Measurements from ENCODE around the gene PCYT1A.

PCYT1A gene

DNA sequence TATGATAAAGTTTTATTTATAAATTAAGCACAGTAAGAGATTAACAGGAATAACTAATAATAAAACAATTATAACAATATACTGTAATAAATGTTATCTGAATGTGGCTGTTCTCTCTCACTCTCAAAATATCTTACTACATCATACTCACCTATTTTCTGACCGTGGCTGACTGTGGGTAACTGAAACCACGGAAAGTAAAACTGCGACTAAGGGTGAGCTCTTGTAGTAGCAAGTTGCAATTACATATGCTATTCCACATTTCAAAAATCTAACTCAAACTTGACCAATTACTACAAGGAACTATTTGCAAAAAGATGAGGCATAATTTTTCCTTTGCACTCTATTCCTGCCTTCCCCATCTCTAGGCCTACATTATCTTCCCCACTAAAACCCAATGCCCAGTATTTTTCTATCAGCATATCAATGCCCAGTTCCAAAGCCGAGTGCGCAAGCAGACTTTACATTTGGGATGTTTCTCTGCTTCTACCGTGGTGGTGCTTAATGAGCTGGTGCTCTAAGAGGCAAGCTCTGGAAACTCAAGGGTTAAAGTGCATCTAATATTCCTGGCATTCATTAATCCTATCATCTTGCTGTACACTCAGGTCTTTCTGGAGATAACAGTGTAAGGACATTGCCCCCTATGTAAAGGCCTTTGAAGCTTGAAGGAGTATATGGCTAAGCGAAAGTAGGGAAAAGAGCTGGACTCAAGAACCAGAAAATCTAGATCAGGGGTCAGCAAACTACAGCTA is 6.7 kb downstream of the PCYT1A start:
- Histone ChIP-seq H3K18ac (ENCODE audit: low read length) (no peak overlapping the region), H3K4ac (ENCODE audit: low read depth, low read length) (peak overlapping the region; percentile 33), H3K36me3 (ENCODE audit: control insufficient read depth in 1 of 2, insufficient read depth in 2 of 2, low read length in 2 of 2) (peaks cover 0 to 2% of the 10 kb centered on the region in 2 experiments), H3K14ac (ENCODE audit: low read length) (no peak overlapping the region), H2BK12ac (ENCODE audit: low read length) (no peak overlapping the region), H3K9ac (ENCODE audit: low read length) (peak overlapping the region; percentile 4), H3K4me2 (ENCODE audit: low read length) (no peak overlapping the region), H2BK120ac (ENCODE audit: insufficient read depth, low read length, poor library complexity) (no peak overlapping the region), H2AK5ac (ENCODE audit: low read length) (no peak overlapping the region), H4K12ac (ENCODE audit: low read depth, low read length) (no peak overlapping the region), H4K91ac (ENCODE audit: low read depth, low read length) (no peak overlapping the region), H3K4me1 (ENCODE audit: control insufficient read depth in 1 of 2, insufficient read depth in 2 of 2, low read length in 2 of 2) (peaks cover 1 to 7% of the 10 kb centered on the region in 2 experiments), H3K27ac (ENCODE audit: low read depth, low read length) (no peak overlapping the region), H3K79me2 (ENCODE audit: control insufficient read depth, insufficient read depth, low read length, poor library complexity) (peaks cover 1% of the 10 kb centered on the region), H3K23ac (ENCODE audit: low read length) (peak overlapping the region; percentile 86), H2AFZ (ENCODE audit: insufficient read depth, low read length, poor library complexity) (no peak overlapping the region), H3K27me3 (ENCODE audit: insufficient read depth, low read length) (no peaks in the 10 kb centered on the region), H4K8ac (ENCODE audit: low read depth, low read length) (no peak overlapping the region), H3K9me3 (ENCODE audit: insufficient read depth, low read depth, low read length) (no peaks in the 10 kb centered on the region), H3K4me3 (ENCODE audit: low read depth, low read length) (no peak overlapping the region), H2BK5ac (ENCODE audit: low read depth, low read length, poor library complexity) (no peak overlapping the region), H3K79me1 (ENCODE audit: low read length) (peaks cover 2% of the 10 kb centered on the region)
- no peak for DNase-seq
- WGBS (ENCODE audit: extremely low coverage, insufficient coverage, insufficient read length) = no CpG with 5 or more reads among the region's 7 CpGs

DNA sequence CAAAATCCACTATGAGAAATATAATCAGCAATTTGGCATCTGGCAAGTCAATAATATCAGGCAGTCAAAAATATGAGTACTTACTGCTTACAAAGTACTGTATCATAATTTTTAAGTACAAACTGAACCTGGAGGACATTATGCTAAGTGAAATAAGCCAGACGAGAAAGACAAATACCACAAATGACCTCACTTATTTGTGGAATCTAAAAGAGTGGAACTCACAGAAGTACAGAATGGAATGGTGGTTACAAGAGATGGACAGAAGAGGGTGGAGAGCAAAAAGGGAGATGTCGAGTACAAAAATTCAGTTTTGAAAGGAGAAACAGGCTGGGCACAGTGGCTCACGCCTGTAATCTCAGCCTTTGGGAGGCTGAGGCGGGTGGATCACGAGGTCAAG is 12.4 kb downstream of the PCYT1A start:
- Histone ChIP-seq H4K91ac (ENCODE audit: low read depth, low read length) (no peak overlapping the region), H3K9ac (ENCODE audit: low read length) (no peak overlapping the region), H3K14ac (ENCODE audit: low read length) (no peak overlapping the region), H3K79me2 (ENCODE audit: control insufficient read depth, insufficient read depth, low read length, poor library complexity) (no peaks in the 10 kb centered on the region), H2BK5ac (ENCODE audit: low read depth, low read length, poor library complexity) (no peak overlapping the region), H3K4ac (ENCODE audit: low read depth, low read length) (no peak overlapping the region), H3K36me3 (ENCODE audit: control insufficient read depth in 1 of 2, insufficient read depth in 2 of 2, low read length in 2 of 2) (peaks cover 2 to 9% of the 10 kb centered on the region in 2 experiments), H2BK120ac (ENCODE audit: insufficient read depth, low read length, poor library complexity) (no peak overlapping the region), H3K9me3 (ENCODE audit: insufficient read depth, low read depth, low read length) (no peaks in the 10 kb centered on the region), H3K27me3 (ENCODE audit: insufficient read depth, low read length) (no peaks in the 10 kb centered on the region), H2BK12ac (ENCODE audit: low read length) (no peak overlapping the region), H3K27ac (ENCODE audit: low read depth, low read length) (no peak overlapping the region), H3K4me1 (ENCODE audit: control insufficient read depth in 1 of 2, insufficient read depth in 2 of 2, low read length in 2 of 2) (peaks cover 0 to 9% of the 10 kb centered on the region in 2 experiments), H3K23ac (ENCODE audit: low read length) (no peak overlapping the region), H4K12ac (ENCODE audit: low read depth, low read length) (no peak overlapping the region), H2AK5ac (ENCODE audit: low read length) (no peak overlapping the region), H4K8ac (ENCODE audit: low read depth, low read length) (no peak overlapping the region), H3K4me2 (ENCODE audit: low read length) (no peak overlapping the region), H3K4me3 (ENCODE audit: low read depth, low read length) (no peak overlapping the region), H3K18ac (ENCODE audit: low read length) (no peak overlapping the region), H2AFZ (ENCODE audit: insufficient read depth, low read length, poor library complexity) (no peak overlapping the region), H3K79me1 (ENCODE audit: low read length) (peaks cover 2% of the 10 kb centered on the region)
- DNase-seq = peak in 1 of 2 donors; percentile 19
- WGBS (ENCODE audit: extremely low coverage, insufficient coverage, insufficient read length) = no CpG with 5 or more reads among the region's 5 CpGs

DNA sequence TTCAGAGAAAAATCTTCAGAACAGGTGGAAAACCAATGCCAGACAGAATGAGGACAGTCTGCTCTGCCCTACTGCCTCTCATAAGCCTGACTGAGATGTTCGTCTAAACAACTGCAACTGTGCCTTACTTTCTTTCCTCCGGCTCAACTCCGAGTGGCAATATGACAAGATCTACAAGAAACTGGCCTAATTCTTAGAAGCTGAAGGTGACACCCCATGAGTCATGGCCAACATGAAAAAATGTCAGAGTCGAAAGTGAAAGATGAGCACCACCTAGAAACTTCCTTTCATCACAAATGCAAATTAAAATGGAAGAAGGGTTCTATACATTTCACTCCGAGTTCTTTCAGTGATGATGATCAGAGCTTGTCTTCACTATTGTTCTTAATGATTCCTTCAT is 12.9 kb downstream of the PCYT1A start:
- Histone ChIP-seq H3K4me3 (ENCODE audit: low read depth, low read length) (no peak overlapping the region), H3K18ac (ENCODE audit: low read length) (no peak overlapping the region), H4K12ac (ENCODE audit: low read depth, low read length) (no peak overlapping the region), H3K79me2 (ENCODE audit: control insufficient read depth, insufficient read depth, low read length, poor library complexity) (no peaks in the 10 kb centered on the region), H3K36me3 (ENCODE audit: control insufficient read depth in 1 of 2, insufficient read depth in 2 of 2, low read length in 2 of 2) (peaks cover 2 to 9% of the 10 kb centered on the region in 2 experiments), H2AK5ac (ENCODE audit: low read length) (no peak overlapping the region), H3K4ac (ENCODE audit: low read depth, low read length) (no peak overlapping the region), H2BK12ac (ENCODE audit: low read length) (no peak overlapping the region), H2AFZ (ENCODE audit: insufficient read depth, low read length, poor library complexity) (no peak overlapping the region), H3K4me1 (ENCODE audit: control insufficient read depth in 1 of 2, insufficient read depth in 2 of 2, low read length in 2 of 2) (peaks cover 0 to 9% of the 10 kb centered on the region in 2 experiments), H3K27me3 (ENCODE audit: insufficient read depth, low read length) (no peaks in the 10 kb centered on the region), H4K8ac (ENCODE audit: low read depth, low read length) (no peak overlapping the region), H4K91ac (ENCODE audit: low read depth, low read length) (no peak overlapping the region), H3K27ac (ENCODE audit: low read depth, low read length) (no peak overlapping the region), H2BK5ac (ENCODE audit: low read depth, low read length, poor library complexity) (no peak overlapping the region), H3K23ac (ENCODE audit: low read length) (no peak overlapping the region), H3K14ac (ENCODE audit: low read length) (no peak overlapping the region), H3K4me2 (ENCODE audit: low read length) (no peak overlapping the region), H2BK120ac (ENCODE audit: insufficient read depth, low read length, poor library complexity) (no peak overlapping the region), H3K79me1 (ENCODE audit: low read length) (peaks cover 2% of the 10 kb centered on the region), H3K9me3 (ENCODE audit: insufficient read depth, low read depth, low read length) (no peaks in the 10 kb centered on the region), H3K9ac (ENCODE audit: low read length) (no peak overlapping the region)
- DNase-seq = peak in 1 of 2 donors; percentile 58
- no CpG with 5 or more reads among the region's 5 CpGs for WGBS (ENCODE audit: extremely low coverage, insufficient coverage, insufficient read length)

- no peak overlapping the region for H2AFZ ChIP-seq (ENCODE audit: insufficient read depth, low read length, poor library complexity)
- whole genome bisulfite sequencing (ENCODE audit: extremely low coverage, insufficient coverage, insufficient read length) = no CpG with 5 or more reads among the region's 12 CpGs
- H4K12ac ChIP-seq (ENCODE audit: low read depth, low read length) = no peak overlapping the region
- peaks cover 1% of the 10 kb centered on the region for H3K79me1 ChIP-seq (ENCODE audit: low read length)
- H3K9ac ChIP-seq (ENCODE audit: low read length) = no peak overlapping the region
- H3K27me3 ChIP-seq (ENCODE audit: insufficient read depth, low read length) = no peaks in the 10 kb centered on the region
- H3K23ac ChIP-seq (ENCODE audit: low read length) = no peak overlapping the region
- no peak overlapping the region for H3K27ac ChIP-seq (ENCODE audit: low read depth, low read length)
- no peak overlapping the region for H3K18ac ChIP-seq (ENCODE audit: low read length)
- H3K14ac ChIP-seq (ENCODE audit: low read length) = no peak overlapping the region
- no peak overlapping the region for H4K91ac ChIP-seq (ENCODE audit: low read depth, low read length)
- no peak overlapping the region for H3K4me2 ChIP-seq (ENCODE audit: low read length)
- peaks cover 0 to 4% of the 10 kb centered on the region in 2 experiments for H3K4me1 ChIP-seq (ENCODE audit: control insufficient read depth in 1 of 2, insufficient read depth in 2 of 2, low read length in 2 of 2)
- no peak overlapping the region for H3K4ac ChIP-seq (ENCODE audit: low read depth, low read length)
- no peak overlapping the region for H3K4me3 ChIP-seq (ENCODE audit: low read depth, low read length)
- no peak overlapping the region for H2AK5ac ChIP-seq (ENCODE audit: low read length)
- no peak overlapping the region for H2BK12ac ChIP-seq (ENCODE audit: low read length)
- H2BK5ac ChIP-seq (ENCODE audit: low read depth, low read length, poor library complexity) = no peak overlapping the region
- no peak overlapping the region for H2BK120ac ChIP-seq (ENCODE audit: insufficient read depth, low read length, poor library complexity)
- DNase-seq = no peak
- peaks cover 2 to 9% of the 10 kb centered on the region in 2 experiments for H3K36me3 ChIP-seq (ENCODE audit: control insufficient read depth in 1 of 2, insufficient read depth in 2 of 2, low read length in 2 of 2)
- H3K79me2 ChIP-seq (ENCODE audit: control insufficient read depth, insufficient read depth, low read length, poor library complexity) = no peaks in the 10 kb centered on the region
- H4K8ac ChIP-seq (ENCODE audit: low read depth, low read length) = no peak overlapping the region
- H3K9me3 ChIP-seq (ENCODE audit: insufficient read depth, low read depth, low read length) = no peaks in the 10 kb centered on the region
Measured at GRCh38 chr3:196273655-196274054, 13.9 kb downstream of the PCYT1A start.
